HCT116 (cell line): ENCODE results near the gene AGBL3. TPM values are rescaled to one million over a fixed set of nuclear protein-coding genes. Genes with fewer than 3 reads are reported as not detected.

Experiments
- ATAC-seq: fragments of 200-7000 bp; cut with Tn5 transposase; 2 replicates; pipeline ENCODE4 v1.9.1; 2020; ENCODE audit warnings: mild to moderate bottlenecking, moderate library complexity
- BruUV-seq: library from RNA; stranded (reverse); fragments of 400-500 nt; replicated peaks from 2 replicates; lab custom pipeline; 2021; lab: Mats Ljungman, UMichigan
- CTCF ChIA-PET: fragments of 300-600 bp; sonication (Branson Sonifier 250); formaldehyde crosslinking; loops from one replicate; lab custom pipeline; 2021; ENCODE audit warnings: antibody characterized with exemption; lab: Charles Lee
- POLR2A ChIA-PET: fragments of 300-600, 350-600 bp; sonication (Branson Sonifier 250); formaldehyde crosslinking; loops from one replicate; lab custom pipeline; 2021; ENCODE audit warnings: antibody characterized with exemption; lab: Charles Lee
- RAD21 ChIA-PET, 2 experiments: fragments of 300-600 bp; sonication (Branson Sonifier 250); formaldehyde crosslinking; loops; one replicate each; lab custom pipeline; 2023; ENCODE audit warnings: low total read pairs in 2 of 2; ENCODE audit not compliant: uncharacterized antibody in 2 of 2, unreplicated experiment in 2 of 2, low non-redundant PET in 1 of 2; lab: Charles Lee
- DNase-seq: peaks from one replicate; pipeline ENCODE4 v3.0.0-alpha.2; 2010; ENCODE audit warnings: low read depth, low spot score
- H2AFZ ChIP-seq: fragments of 200-600 bp; shearing (Covaris generic), sonication (generic); 2 replicates; pipeline ENCODE4 v1.6.1; 2017; ENCODE audit warnings: low read depth, mixed run types, mixed read lengths, antibody characterized with exemption, low read length; ENCODE audit not compliant: poor library complexity, severe bottlenecking
- H3K27ac ChIP-seq: 2 replicates; pipeline ENCODE4 v1.5.1; 2012; ENCODE audit warnings: low read depth, low read length
- H3K27me3 ChIP-seq: fragments of 200-600 bp; sonication (generic); 2 replicates; pipeline ENCODE4 v1.6.1; 2016; ENCODE audit warnings: mixed run types, low read length, mixed read lengths; ENCODE audit not compliant: insufficient read depth
- H3K36me3 ChIP-seq, 2 experiments: fragments of 200-500 bp in 1 of 2; fragments of 200-600 bp in 1 of 2; sonication (Bioruptor generic) in 1 of 2; sonication (generic) in 1 of 2; 2 replicates each; pipeline versions ENCODE4 v1.5.1 to v1.6.1; 2014 to 2016; ENCODE audit warnings: low read length in 2 of 2, inconsistent platforms in 1 of 2, mixed read lengths in 1 of 2, mixed run types in 1 of 2; ENCODE audit not compliant: insufficient read depth in 2 of 2, control insufficient read depth in 1 of 2
- H3K4me1 ChIP-seq, 2 experiments: fragments of 200-600 bp in 1 of 2; sonication (generic) in 1 of 2; 2 replicates each; pipeline versions ENCODE4 v1.5.1 to v1.6.1; 2012 to 2017; ENCODE audit warnings: low read length in 2 of 2, inconsistent platforms in 1 of 2, mild to moderate bottlenecking in 1 of 2, mixed read lengths in 1 of 2, mixed run types in 1 of 2, moderate library complexity in 1 of 2; ENCODE audit not compliant: insufficient read depth in 2 of 2, control insufficient read depth in 1 of 2
- H3K4me2 ChIP-seq: fragments of 200-600 bp; sonication (generic); 2 replicates; pipeline ENCODE4 v1.6.1; 2017; ENCODE audit warnings: mixed run types, low read length, mixed read lengths
- H3K4me3 ChIP-seq, 2 experiments: fragments of 200-600 bp in 1 of 2; sonication (generic) in 1 of 2; replicated peaks in 1 of 2; 2 replicates each; pipeline ENCODE4 v1.5.1; 2011 to 2016; ENCODE audit warnings: low read length in 2 of 2, control low read depth in 1 of 2, low read depth in 1 of 2, mild to moderate bottlenecking in 1 of 2, mixed read lengths in 1 of 2, mixed run types in 1 of 2
- H3K79me2 ChIP-seq: fragments of 200-600 bp; sonication (generic); 2 replicates; pipeline ENCODE4 v1.6.1; 2017; ENCODE audit warnings: mild to moderate bottlenecking, mixed run types, low read length, moderate library complexity, mixed read lengths; ENCODE audit not compliant: insufficient read depth
- H3K9ac ChIP-seq: fragments of 200-600 bp; sonication (generic); 2 replicates; pipeline ENCODE4 v1.6.1; 2016; ENCODE audit warnings: low read length, mixed read lengths
- H3K9me2 ChIP-seq: fragments of 200-600 bp; sonication (generic), shearing (Covaris generic); 2 replicates; pipeline ENCODE4 v1.6.1; 2017; ENCODE audit warnings: mixed run types, mild to moderate bottlenecking, moderate library complexity; ENCODE audit not compliant: insufficient read depth
- H3K9me3 ChIP-seq, 2 experiments: fragments of 200-500 bp in 1 of 2; fragments of 200-600 bp in 1 of 2; sonication (Bioruptor generic) in 1 of 2; sonication (generic) in 1 of 2; 2 replicates each; pipeline ENCODE4 v1.6.1; 2014 to 2017; ENCODE audit warnings: low read length in 2 of 2, mixed read lengths in 2 of 2, inconsistent platforms in 1 of 2, low read depth in 1 of 2, mild to moderate bottlenecking in 1 of 2, mixed run types in 1 of 2, moderate library complexity in 1 of 2; ENCODE audit not compliant: control insufficient read depth in 1 of 2, insufficient read depth in 1 of 2
- H4K20me1 ChIP-seq: fragments of 200-600 bp; sonication (generic), shearing (Covaris generic); 2 replicates; pipeline ENCODE4 v1.6.1; 2017; ENCODE audit warnings: mixed run types, mild to moderate bottlenecking, moderate library complexity; ENCODE audit not compliant: insufficient read depth
- ATF3 ChIP-seq: IDR thresholded peaks from 2 replicates; pipeline ENCODE4 v1.6.1; 2012
- CEBPB ChIP-seq: IDR thresholded peaks from 2 replicates; pipeline ENCODE4 v1.6.1; 2012; ENCODE audit warnings: low read depth
- EGR1 ChIP-seq: IDR thresholded peaks from 2 replicates; pipeline ENCODE4 v1.6.1; 2012; ENCODE audit warnings: low read depth
- ELF1 ChIP-seq: IDR thresholded peaks from 2 replicates; pipeline ENCODE4 v1.6.1; 2012; ENCODE audit warnings: low read depth, borderline replicate concordance
- EZH2 ChIP-seq: fragments of 200-600 bp; sonication (generic); IDR thresholded peaks from 2 replicates; pipeline ENCODE4 v1.6.1; 2017; ENCODE audit warnings: antibody characterized with exemption, mixed run types
- EZH2phosphoT487 ChIP-seq: fragments of 200-600 bp; IDR thresholded peaks from 2 replicates; pipeline ENCODE4 v1.6.1; 2018; ENCODE audit warnings: antibody characterized with exemption, borderline replicate concordance
- FOSL1 ChIP-seq: IDR thresholded peaks from 2 replicates; pipeline ENCODE4 v1.6.1; 2012; ENCODE audit warnings: low read depth
- JUND ChIP-seq: IDR thresholded peaks from 2 replicates; pipeline ENCODE4 v1.6.1; 2012
- MAX ChIP-seq: IDR thresholded peaks from 2 replicates; pipeline ENCODE4 v1.6.1; 2012
- POLR2A ChIP-seq: IDR thresholded peaks from 2 replicates; pipeline ENCODE4 v1.7.0; 2011; ENCODE audit warnings: borderline replicate concordance; ENCODE audit not compliant: insufficient read depth, insufficient read length; ENCODE audit errors: extremely low read depth
- POLR2AphosphoS5 ChIP-seq: IDR thresholded peaks from 2 replicates; pipeline ENCODE4 v1.6.1; 2011; ENCODE audit warnings: mild to moderate bottlenecking, low read depth, low read length, moderate library complexity
- REST ChIP-seq: IDR thresholded peaks from 2 replicates; pipeline ENCODE4 v1.6.1; 2012; ENCODE audit warnings: low read depth
- SIN3A ChIP-seq: IDR thresholded peaks from 2 replicates; pipeline ENCODE4 v1.6.1; 2012; ENCODE audit warnings: low read depth
- SP1 ChIP-seq: IDR thresholded peaks from 2 replicates; pipeline ENCODE4 v1.6.1; 2012; ENCODE audit warnings: low read depth
- SRF ChIP-seq: IDR thresholded peaks from 2 replicates; pipeline ENCODE4 v1.6.1; 2012; ENCODE audit warnings: low read depth
- TCF7L2 ChIP-seq: IDR thresholded peaks from 2 replicates; pipeline ENCODE4 v1.7.0; 2011; ENCODE audit warnings: borderline replicate concordance, inconsistent platforms; ENCODE audit not compliant: insufficient read depth, insufficient read length; ENCODE audit errors: extremely low read depth
- ZFX ChIP-seq: fragments of 450-650 bp; IDR thresholded peaks from 2 replicates; pipeline ENCODE4 v1.6.1; 2017
- ZNF274 ChIP-seq: fragments of 200-500 bp; sonication (Bioruptor generic); IDR thresholded peaks from 2 replicates; pipeline ENCODE4 v1.6.1; 2014; ENCODE audit warnings: mild to moderate bottlenecking, low read depth, low read length, inconsistent platforms
- intact Hi-C: fragments of 100-400 bp; cut with micrococcal nuclease; formaldehyde crosslinking; loops from 2 replicates; pipeline ENCODE4 v1.10.0; 2022
- total RNA-seq: library from RNA; stranded (reverse); gene quantifications from one replicate; pipeline ENCODE4 v1.2.1, GENCODE V29; 2021; ENCODE audit not compliant: unreplicated experiment
- TF ChIP-seq, protein P1 (sequence below): IDR thresholded peaks from 2 replicates; pipeline ENCODE4 v1.6.1; 2011; ENCODE audit warnings: mild to moderate bottlenecking, low read length, moderate library complexity; ENCODE audit not compliant: insufficient replicate concordance; ENCODE audit errors: extremely low read depth
- TF ChIP-seq, protein P2 (sequence below), 3 experiments: fragments of 200-600 bp in 1 of 3; sonication (generic) in 1 of 3; IDR thresholded peaks in 2 of 3; conservative IDR thresholded peaks in 1 of 3; 2 replicates each; pipeline ENCODE4 v1.5.1; 2012 to 2017; ENCODE audit warnings: low read depth in 2 of 3, low read length in 2 of 3, antibody characterized with exemption in 1 of 3, borderline replicate concordance in 1 of 3, control low read depth in 1 of 3, mild to moderate bottlenecking in 1 of 3, mixed read lengths in 1 of 3, mixed run types in 1 of 3, moderate library complexity in 1 of 3; ENCODE audit not compliant: insufficient read depth in 1 of 3

The AGBL3 gene
- total RNA-seq, 1 experiment from 2014 or later: 1.9 TPM

DNA sequence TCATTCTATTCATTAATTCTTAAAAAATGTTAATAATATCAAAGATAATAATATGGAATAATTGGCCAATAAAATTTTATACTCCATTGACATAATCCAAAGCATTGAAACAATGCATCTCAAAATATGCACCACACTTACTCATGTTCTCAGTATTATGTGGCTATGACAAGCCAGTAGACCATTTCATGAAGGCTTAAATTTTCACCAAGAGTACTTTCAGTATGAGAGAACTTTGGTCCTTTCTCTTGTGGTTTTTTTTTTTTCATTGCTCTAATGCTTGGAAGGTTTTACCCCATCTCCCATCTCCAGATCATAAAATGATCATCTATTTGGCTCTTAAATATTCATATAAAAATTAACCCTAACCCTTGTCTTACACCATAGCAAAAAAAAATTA lies 116.1 kb downstream of the AGBL3 start:
- no peak overlapping the region for H3K27ac ChIP-seq
- TF ChIP-seq ELF1 (no peak), ZFX (no peak), SP1 (no peak), EZH2phosphoT487 (no peak), ATF3 (no peak), ZNF274 (no peak), REST (no peak), MAX (no peak), TCF7L2 (no peak), EGR1 (no peak), SRF (no peak), JUND (no peak), CEBPB (no peak), FOSL1 (no peak), SIN3A (no peak), POLR2AphosphoS5 (no peak), POLR2A (no peak), EZH2 (no peak)
- TF ChIP-seq, protein P1, sequence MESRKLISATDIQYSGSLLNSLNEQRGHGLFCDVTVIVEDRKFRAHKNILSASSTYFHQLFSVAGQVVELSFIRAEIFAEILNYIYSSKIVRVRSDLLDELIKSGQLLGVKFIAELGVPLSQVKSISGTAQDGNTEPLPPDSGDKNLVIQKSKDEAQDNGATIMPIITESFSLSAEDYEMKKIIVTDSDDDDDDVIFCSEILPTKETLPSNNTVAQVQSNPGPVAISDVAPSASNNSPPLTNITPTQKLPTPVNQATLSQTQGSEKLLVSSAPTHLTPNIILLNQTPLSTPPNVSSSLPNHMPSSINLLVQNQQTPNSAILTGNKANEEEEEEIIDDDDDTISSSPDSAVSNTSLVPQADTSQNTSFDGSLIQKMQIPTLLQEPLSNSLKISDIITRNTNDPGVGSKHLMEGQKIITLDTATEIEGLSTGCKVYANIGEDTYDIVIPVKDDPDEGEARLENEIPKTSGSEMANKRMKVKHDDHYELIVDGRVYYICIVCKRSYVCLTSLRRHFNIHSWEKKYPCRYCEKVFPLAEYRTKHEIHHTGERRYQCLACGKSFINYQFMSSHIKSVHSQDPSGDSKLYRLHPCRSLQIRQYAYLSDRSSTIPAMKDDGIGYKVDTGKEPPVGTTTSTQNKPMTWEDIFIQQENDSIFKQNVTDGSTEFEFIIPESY: no peak
- TF ChIP-seq, protein P2, sequence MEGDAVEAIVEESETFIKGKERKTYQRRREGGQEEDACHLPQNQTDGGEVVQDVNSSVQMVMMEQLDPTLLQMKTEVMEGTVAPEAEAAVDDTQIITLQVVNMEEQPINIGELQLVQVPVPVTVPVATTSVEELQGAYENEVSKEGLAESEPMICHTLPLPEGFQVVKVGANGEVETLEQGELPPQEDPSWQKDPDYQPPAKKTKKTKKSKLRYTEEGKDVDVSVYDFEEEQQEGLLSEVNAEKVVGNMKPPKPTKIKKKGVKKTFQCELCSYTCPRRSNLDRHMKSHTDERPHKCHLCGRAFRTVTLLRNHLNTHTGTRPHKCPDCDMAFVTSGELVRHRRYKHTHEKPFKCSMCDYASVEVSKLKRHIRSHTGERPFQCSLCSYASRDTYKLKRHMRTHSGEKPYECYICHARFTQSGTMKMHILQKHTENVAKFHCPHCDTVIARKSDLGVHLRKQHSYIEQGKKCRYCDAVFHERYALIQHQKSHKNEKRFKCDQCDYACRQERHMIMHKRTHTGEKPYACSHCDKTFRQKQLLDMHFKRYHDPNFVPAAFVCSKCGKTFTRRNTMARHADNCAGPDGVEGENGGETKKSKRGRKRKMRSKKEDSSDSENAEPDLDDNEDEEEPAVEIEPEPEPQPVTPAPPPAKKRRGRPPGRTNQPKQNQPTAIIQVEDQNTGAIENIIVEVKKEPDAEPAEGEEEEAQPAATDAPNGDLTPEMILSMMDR (IDR thresholded peaks at IDR 0.05 in 2 of 3, conservative IDR thresholded peaks at IDR 0.05 in 1 of 3; ENCODE audit: borderline replicate concordance in 1 of 3, insufficient read depth in 1 of 3, low read depth in 2 of 3, low read length in 2 of 3): no peak
- TF ChIP-seq, all 23 proteins: peak for 0
- Histone ChIP-seq H3K4me2 (no peak overlapping the region), H3K4me1 (no peaks in the 10 kb centered on the region), H2AFZ (no peak overlapping the region), H3K27me3 (no peaks in the 10 kb centered on the region), H3K9ac (no peak overlapping the region), H3K4me3 (no peak overlapping the region), H3K9me3 (no peaks in the 10 kb centered on the region), H4K20me1 (no peaks in the 10 kb centered on the region), H3K9me2 (no peaks in the 10 kb centered on the region), H3K36me3 (no peaks in the 10 kb centered on the region), H3K79me2 (no peaks in the 10 kb centered on the region)
- CTCF ChIA-PET: no interaction called here
- BruUV-seq: no TSS peak
- POLR2A ChIA-PET: no interaction called here
- intact Hi-C loops: no loop called here
- ATAC-seq (no peak), DNase-seq (no peak)
- RAD21 ChIA-PET: no interaction called here
